ENCODE data around the gene CCDC126. TPM values are rescaled to one million over a fixed set of nuclear protein-coding genes. Genes with fewer than 3 reads are reported as not detected.
"Not testable (repeated sequence)": the region's sequence is repeated elsewhere in the genome, so short reads cannot be mapped to it uniquely, and the experiment has no call there.

The CCDC126 gene, protein sequence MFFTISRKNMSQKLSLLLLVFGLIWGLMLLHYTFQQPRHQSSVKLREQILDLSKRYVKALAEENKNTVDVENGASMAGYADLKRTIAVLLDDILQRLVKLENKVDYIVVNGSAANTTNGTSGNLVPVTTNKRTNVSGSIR
- 2.6 TPM for polyA plus RNA-seq (2012; ENCODE audit: insufficient read depth, insufficient read length, low read depth)

DNA sequence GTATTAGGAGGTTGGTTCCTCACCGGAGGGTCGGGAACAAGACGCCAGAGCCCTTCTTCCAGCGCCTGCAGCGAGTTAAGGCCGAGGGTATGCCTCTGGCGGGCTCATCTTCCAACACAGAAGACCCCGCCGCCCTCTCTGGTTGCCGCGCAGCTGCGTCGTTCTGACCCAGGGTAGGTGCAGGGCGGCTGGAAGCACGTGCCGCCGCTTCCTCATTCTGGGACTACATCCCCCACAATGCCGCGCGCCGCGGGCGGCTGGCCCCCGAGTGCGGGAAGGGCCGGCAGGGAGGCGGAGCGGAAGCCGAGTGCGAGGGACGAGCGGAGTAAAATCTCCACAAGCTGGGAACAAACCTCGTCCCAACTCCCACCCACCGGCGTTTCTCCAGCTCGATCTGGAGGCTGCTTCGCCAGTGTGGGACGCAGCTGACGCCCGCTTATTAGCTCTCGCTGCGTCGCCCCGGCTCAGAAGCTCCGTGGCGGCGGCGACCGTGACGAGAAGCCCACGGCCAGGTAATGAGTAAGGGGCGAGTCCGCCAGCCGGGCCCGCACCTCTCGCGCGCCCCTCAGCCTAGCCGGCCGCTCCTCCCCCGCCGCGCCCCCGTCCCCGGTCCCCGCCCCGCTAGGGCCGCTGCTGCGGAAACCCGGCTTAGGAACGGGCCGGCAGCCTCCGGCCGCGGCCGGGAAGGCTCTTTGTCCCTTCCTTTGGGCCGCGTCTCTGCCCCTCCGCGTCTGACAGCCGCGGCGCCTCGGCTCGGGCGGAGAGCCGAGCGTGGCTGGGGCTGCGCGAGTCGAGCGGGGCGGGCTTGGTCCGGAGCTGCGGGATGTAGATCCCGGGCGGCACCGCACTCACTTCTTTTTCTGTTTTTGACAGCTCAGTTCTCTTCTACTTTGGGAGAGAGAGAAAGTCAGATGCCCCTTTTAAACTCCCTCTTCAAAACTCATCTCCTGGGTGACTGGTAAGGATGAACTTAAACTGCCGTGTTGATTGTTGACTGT, at the start of gene CCDC126:
CCDC126 (plus strand) TSS at position 289 of the 998 bp plus-strand sequence. CDS start 13,934 bp downstream, outside the sequence.
- peak; percentile 96 for DNase-seq
- H3K27me3 ChIP-seq = 0 out of 2 replicates have a peak, but pooled peaks cover 4% of the 10 kb centered on the region
- H3K9me3 ChIP-seq = no peaks in the 10 kb centered on the region
- H3K4me3 ChIP-seq (ENCODE audit: low read depth, low read length) = peak within 1 kb of the TSS; percentile 64
- no peaks in the 10 kb centered on the region for H3K36me3 ChIP-seq
- TF ChIP-seq, protein P1, sequence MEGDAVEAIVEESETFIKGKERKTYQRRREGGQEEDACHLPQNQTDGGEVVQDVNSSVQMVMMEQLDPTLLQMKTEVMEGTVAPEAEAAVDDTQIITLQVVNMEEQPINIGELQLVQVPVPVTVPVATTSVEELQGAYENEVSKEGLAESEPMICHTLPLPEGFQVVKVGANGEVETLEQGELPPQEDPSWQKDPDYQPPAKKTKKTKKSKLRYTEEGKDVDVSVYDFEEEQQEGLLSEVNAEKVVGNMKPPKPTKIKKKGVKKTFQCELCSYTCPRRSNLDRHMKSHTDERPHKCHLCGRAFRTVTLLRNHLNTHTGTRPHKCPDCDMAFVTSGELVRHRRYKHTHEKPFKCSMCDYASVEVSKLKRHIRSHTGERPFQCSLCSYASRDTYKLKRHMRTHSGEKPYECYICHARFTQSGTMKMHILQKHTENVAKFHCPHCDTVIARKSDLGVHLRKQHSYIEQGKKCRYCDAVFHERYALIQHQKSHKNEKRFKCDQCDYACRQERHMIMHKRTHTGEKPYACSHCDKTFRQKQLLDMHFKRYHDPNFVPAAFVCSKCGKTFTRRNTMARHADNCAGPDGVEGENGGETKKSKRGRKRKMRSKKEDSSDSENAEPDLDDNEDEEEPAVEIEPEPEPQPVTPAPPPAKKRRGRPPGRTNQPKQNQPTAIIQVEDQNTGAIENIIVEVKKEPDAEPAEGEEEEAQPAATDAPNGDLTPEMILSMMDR (IDR thresholded peaks at IDR 0.05; ENCODE audit: low read depth, low read length) = no peak
- no peaks in the 10 kb centered on the region for H3K4me1 ChIP-seq

- no peaks in the 10 kb centered on the region for H3K4me1 ChIP-seq
- no peak for DNase-seq
Observed at GRCh38 chr7:23547662-23548061, 49.5 kb upstream of the CCDC126 start.

GRCh38 chr7:23558303-23558702, 38.9 kb upstream of the CCDC126 start:
- no peak overlapping the region for H3K4me3 ChIP-seq (ENCODE audit: low read depth, low read length)
- H3K36me3 ChIP-seq = no peaks in the 10 kb centered on the region
- TF ChIP-seq, protein P1 (IDR thresholded peaks at IDR 0.05; ENCODE audit: low read depth, low read length) = no peak
- H3K9me3 ChIP-seq = no peaks in the 10 kb centered on the region
- peaks cover 18% of the 10 kb centered on the region for H3K27me3 ChIP-seq
- no peak for DNase-seq
- no peaks in the 10 kb centered on the region for H3K4me1 ChIP-seq

More at GRCh38 chr7:23547662-23548061, 49.5 kb upstream of the CCDC126 start:
- Histone ChIP-seq H3K9me3 (no peaks in the 10 kb centered on the region), H3K4me3 (ENCODE audit: low read depth, low read length) (no peak overlapping the region), H3K27me3 (no peaks in the 10 kb centered on the region), H3K36me3 (no peaks in the 10 kb centered on the region)
- TF ChIP-seq, protein P1 (IDR thresholded peaks at IDR 0.05; ENCODE audit: low read depth, low read length) = no peak

DNA sequence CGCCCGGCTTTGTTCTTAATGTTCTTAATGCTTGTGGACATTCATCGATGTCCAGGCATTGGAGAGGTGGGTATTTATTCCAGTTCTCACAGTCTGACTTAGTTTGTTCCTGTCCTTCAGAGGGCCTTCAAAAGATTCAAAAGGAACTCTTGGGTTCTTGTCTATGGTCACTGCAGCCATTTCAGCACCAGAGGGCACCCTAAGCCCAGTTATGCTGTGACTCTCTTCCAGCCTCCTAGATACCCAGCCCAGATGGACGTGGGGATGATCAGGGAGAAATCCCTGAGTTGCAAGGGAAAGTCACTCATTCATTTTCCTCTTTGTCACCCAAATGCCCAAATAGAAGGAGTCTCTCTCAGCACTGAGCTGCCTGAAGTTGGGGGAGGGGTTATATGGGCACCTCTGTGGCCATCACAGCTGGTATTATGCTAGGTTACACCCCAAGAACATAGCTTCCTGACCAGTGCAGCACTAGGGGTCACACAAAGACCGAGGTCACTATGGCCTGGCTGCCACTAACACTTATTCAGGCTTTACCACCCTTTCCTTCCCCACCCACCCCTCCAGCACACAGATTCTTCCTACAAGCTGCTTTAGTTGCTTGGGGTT, 26.5 kb upstream of the CCDC126 start:
- Histone ChIP-seq H3K27me3 (no peaks in the 10 kb centered on the region), H3K9me3 (no peaks in the 10 kb centered on the region), H3K4me1 (no peaks in the 10 kb centered on the region), H3K4me3 (ENCODE audit: low read depth, low read length) (no peak overlapping the region), H3K36me3 (no peaks in the 10 kb centered on the region)
- DNase-seq = peak; percentile 79
- TF ChIP-seq, protein P1 (IDR thresholded peaks at IDR 0.05; ENCODE audit: low read depth, low read length) = peak; percentile 93

- not testable (repeated sequence) for H3K36me3 ChIP-seq; H3K4me3 ChIP-seq (ENCODE audit: low read depth, low read length); H3K9me3 ChIP-seq; DNase-seq; H3K4me1 ChIP-seq; H3K27me3 ChIP-seq
Observed at GRCh38 chr7:23581975-23582374, 15.2 kb upstream of the CCDC126 start.

DNA sequence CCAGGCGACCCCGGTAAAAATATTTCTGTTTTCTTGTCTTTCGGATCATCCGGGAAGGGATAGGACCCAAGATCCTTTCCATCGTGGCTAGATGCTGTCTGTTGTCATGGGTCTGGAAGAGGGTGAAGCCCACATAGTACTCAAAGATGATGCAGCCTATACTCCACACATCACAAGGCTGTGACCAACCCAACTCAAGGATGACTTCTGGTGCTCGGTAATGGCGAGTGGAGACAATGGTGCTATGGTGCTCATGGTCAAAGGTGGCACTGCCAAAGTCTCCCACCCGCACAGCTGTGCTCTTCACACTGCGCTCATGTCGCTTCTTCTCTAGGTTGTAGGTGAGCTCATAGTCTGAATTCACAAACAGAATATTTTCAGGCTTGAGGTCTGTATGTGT, 11.9 kb upstream of the CCDC126 start:
- not testable (repeated sequence) for H3K4me1 ChIP-seq; H3K36me3 ChIP-seq; H3K4me3 ChIP-seq (ENCODE audit: low read depth, low read length); H3K27me3 ChIP-seq; DNase-seq; H3K9me3 ChIP-seq
